ENCODE data around the gene KRT14. TPM values are rescaled to one million over a fixed set of nuclear protein-coding genes. Genes with fewer than 3 reads are reported as not detected.

Gene KRT14
- total and polyA plus RNA-seq, 11 donors, result 0.23 to 0.38 TPM; not detected in 9

DNA sequence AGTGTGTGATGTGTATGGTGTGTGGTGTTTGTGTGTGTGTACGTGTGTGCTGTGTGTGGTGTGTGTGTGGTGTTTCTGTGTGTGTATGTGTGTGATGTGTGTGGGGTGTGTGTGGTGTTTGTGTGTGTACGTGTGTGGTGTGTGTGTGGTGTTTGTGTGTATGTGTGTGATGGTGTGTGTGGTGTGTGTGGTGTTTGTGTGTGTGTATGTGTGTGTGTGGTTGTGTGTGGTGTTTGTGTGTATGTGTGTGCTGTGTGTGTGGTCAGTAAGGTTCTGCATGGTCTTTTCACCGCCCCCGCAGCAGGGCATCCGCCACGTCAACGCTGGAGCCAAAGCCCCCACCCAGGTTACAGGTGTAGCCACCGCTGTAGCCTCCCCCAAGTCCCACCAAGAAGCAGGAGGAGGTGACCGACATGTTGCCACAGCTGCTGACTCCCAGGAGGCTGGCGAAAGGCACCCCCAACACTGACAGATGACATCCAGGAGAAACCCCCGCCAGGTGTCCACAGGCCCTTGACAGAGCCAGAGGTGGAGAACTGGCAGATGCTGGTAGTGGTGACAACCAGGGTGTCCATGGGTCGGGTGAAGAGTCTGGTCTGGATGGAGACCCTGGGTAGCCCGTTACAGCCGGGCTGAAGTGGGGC is 47.0 kb upstream of the KRT14 start:
- TF ChIP-seq, protein P1, sequence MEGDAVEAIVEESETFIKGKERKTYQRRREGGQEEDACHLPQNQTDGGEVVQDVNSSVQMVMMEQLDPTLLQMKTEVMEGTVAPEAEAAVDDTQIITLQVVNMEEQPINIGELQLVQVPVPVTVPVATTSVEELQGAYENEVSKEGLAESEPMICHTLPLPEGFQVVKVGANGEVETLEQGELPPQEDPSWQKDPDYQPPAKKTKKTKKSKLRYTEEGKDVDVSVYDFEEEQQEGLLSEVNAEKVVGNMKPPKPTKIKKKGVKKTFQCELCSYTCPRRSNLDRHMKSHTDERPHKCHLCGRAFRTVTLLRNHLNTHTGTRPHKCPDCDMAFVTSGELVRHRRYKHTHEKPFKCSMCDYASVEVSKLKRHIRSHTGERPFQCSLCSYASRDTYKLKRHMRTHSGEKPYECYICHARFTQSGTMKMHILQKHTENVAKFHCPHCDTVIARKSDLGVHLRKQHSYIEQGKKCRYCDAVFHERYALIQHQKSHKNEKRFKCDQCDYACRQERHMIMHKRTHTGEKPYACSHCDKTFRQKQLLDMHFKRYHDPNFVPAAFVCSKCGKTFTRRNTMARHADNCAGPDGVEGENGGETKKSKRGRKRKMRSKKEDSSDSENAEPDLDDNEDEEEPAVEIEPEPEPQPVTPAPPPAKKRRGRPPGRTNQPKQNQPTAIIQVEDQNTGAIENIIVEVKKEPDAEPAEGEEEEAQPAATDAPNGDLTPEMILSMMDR (IDR thresholded peaks at IDR 0.05), result no peak
- no peak for TF ChIP-seq POLR2A (IDR thresholded peaks at IDR 0.05)
- intact Hi-C loops (cut with DNase I), result no loop called here
- no peak for ATAC-seq
- Histone ChIP-seq H3K27me3 (no peaks in the 10 kb centered on the region), H3K9me3 (no peaks in the 10 kb centered on the region), H3K36me3 (no peaks in the 10 kb centered on the region), H3K4me3 (no peak overlapping the region), H3K4me1 (peaks cover 0 to 14% (median 10%) of the 10 kb centered on the region in 12 donors), H3K27ac (no peak overlapping the region)
- WGBS, 4 donors, result 92 to 94% (median 93%) methylated on average over 12 to 14 of the region's 14 CpGs
- no peak for DNase-seq

DNA sequence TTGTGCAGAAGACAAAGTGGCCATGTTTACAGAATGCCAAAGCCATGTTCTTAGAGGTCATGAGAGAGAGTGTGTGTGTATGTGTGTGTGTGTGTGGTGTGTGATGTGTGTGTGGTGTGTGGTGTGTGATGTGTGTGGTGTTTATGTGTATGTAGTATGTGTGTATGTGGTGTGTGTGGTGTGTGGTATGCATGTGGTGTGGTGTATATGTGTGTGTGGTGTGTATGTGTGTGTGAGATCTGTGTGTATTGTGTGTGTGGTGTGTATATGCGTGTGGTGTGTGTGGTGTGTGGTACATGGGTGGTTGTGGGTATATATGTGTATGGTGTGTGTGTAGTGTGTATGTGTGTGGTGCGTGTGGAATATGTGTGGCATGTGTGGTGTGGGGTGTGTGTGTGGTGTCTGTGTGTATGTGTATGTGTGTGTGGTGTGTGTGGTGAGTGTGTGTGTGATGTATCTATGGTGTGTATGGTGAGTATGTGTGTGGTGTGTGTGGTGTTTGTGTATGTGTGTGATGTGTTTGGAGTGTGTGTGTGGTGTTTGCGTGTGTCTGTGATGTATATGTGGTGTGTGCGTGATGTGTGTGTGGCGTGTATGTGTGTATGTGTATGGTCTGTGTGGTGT is 45.9 kb upstream of the KRT14 start:
- Histone ChIP-seq H3K9me3 (no peaks in the 10 kb centered on the region), H3K36me3 (no peaks in the 10 kb centered on the region), H3K4me1 (peaks cover 0 to 14% (median 10%) of the 10 kb centered on the region in 12 donors), H3K4me3 (no peak overlapping the region), H3K27ac (no peak overlapping the region), H3K27me3 (no peaks in the 10 kb centered on the region)
- no peak for ATAC-seq
- no peak for DNase-seq
- WGBS, 4 donors, result 72 to 75% (median 74%) methylated on average over 5 of the region's 5 CpGs
- intact Hi-C loops (cut with DNase I), result no loop called here
- no peak for TF ChIP-seq POLR2A (IDR thresholded peaks at IDR 0.05)
- TF ChIP-seq, protein P1 (IDR thresholded peaks at IDR 0.05), result no peak

DNA sequence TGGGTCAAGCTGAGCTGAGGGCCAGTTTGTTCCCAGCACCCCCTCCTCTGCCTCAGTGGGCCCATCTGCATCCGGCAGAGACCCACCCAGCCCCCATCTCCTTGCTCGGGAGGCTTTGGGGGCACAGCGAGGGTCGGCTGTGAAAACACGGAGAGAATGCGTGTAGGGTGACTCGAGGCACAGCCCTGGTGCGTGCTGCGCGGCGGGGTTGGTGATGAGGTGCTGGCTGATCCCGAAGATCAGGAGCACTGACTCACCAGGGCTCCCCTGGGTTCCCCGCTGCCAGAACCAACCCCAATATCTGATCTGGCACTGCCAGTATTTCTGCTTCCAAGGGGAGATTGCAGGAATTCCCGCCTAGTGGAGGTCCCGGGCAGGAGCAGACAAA is 45.2 kb upstream of the KRT14 start:
- peak in 1 of 5 donors; percentile 55 for DNase-seq
- no peak for ATAC-seq
- intact Hi-C loops (cut with DNase I), result no loop called here
- peaks cover 0 to 14% (median 10%) of the 10 kb centered on the region in 12 donors for H3K4me1 ChIP-seq
- no peaks in the 10 kb centered on the region for H3K9me3 ChIP-seq
- TF ChIP-seq POLR2A (IDR thresholded peaks at IDR 0.05), result no peak
- TF ChIP-seq, protein P1 (IDR thresholded peaks at IDR 0.05), result no peak
- H3K36me3 ChIP-seq, result no peaks in the 10 kb centered on the region
- no peak overlapping the region for H3K27ac ChIP-seq
- H3K4me3 ChIP-seq, result no peak overlapping the region
- WGBS, 4 donors, result 85 to 93% (median 89%) methylated on average over 15 of the region's 15 CpGs
- no peaks in the 10 kb centered on the region for H3K27me3 ChIP-seq

DNA sequence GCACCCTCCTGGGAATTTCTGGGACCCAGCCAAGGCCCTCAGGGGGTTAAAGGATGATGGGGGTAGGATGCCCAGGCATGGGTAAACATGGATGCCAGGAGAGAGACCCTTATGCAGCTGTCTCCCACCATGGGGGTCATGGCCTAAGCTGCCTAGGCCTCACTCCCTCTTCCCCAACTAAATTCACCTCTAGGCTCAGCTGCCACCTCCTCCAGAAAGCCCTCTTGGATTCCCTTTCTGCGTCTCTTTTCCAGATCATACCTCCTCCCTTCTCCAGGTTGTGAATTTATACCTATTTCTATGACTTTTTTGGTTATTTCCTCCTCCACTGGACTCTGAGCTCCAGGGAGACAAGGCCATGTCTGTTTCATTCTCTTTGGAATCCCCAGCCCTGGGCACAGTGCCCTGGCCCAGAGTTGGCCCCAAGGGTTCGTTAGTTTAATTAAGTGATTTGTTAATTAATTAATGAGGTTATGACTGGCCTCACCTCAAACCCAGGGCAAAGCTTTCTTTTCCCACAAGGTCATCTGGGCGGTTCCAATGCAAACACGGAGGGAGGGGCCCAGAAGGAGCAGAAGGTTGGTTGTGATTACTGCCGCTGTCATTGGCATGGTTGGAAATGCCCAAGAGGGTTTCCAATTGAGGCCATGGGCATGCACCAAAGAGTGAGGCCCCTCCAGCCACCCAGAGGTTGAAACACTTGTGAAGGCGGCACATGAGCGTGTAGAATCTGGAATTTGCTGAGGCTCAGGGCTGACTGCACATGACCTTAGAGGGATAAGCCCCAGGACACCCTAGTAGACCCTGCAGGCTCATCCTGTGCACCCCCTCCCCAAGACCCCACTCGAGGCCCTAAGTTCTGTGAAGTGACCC is 44.6 kb upstream of the KRT14 start:
- DNase-seq (peak in 1 of 5 donors; percentile 17), ATAC-seq (no peak)
- WGBS, 4 donors, result 88 to 94% (median 91%) methylated on average over 8 of the region's 8 CpGs
- H3K4me1 ChIP-seq, result peaks cover 0 to 14% (median 10%) of the 10 kb centered on the region in 12 donors
- no peak for TF ChIP-seq POLR2A (IDR thresholded peaks at IDR 0.05)
- TF ChIP-seq, protein P1 (IDR thresholded peaks at IDR 0.05), result no peak
- no peaks in the 10 kb centered on the region for H3K36me3 ChIP-seq
- H3K27ac ChIP-seq, result no peak overlapping the region
- no peaks in the 10 kb centered on the region for H3K9me3 ChIP-seq
- intact Hi-C loops (cut with DNase I), result no loop called here
- no peak overlapping the region for H3K4me3 ChIP-seq
- no peaks in the 10 kb centered on the region for H3K27me3 ChIP-seq

All from heart left ventricle (tissue), 16 donors.